T47D (cell line): ENCODE results near the gene COPS8.

ENCODE experiments used
- DNase-seq, 2 experiments: peaks; one replicate each; pipeline versions ENCODE4 v3.0.0 to v3.0.0-alpha.2; 2011 to 2012; ENCODE audit warnings: low read depth in 1 of 2, low spot score in 1 of 2
- JUND ChIP-seq: IDR thresholded peaks from 2 replicates; pipeline ENCODE4 v1.6.1; 2012; ENCODE audit warnings: low read depth
- in situ Hi-C: cut with HindIII; loops from 2 replicates; pipeline ENCODE4 v1.10.0; 2016; ENCODE audit warnings: low sequenced_read_pairs, low pct_unique_long_range_greater_than_20kb

COPS8 gene

DNA sequence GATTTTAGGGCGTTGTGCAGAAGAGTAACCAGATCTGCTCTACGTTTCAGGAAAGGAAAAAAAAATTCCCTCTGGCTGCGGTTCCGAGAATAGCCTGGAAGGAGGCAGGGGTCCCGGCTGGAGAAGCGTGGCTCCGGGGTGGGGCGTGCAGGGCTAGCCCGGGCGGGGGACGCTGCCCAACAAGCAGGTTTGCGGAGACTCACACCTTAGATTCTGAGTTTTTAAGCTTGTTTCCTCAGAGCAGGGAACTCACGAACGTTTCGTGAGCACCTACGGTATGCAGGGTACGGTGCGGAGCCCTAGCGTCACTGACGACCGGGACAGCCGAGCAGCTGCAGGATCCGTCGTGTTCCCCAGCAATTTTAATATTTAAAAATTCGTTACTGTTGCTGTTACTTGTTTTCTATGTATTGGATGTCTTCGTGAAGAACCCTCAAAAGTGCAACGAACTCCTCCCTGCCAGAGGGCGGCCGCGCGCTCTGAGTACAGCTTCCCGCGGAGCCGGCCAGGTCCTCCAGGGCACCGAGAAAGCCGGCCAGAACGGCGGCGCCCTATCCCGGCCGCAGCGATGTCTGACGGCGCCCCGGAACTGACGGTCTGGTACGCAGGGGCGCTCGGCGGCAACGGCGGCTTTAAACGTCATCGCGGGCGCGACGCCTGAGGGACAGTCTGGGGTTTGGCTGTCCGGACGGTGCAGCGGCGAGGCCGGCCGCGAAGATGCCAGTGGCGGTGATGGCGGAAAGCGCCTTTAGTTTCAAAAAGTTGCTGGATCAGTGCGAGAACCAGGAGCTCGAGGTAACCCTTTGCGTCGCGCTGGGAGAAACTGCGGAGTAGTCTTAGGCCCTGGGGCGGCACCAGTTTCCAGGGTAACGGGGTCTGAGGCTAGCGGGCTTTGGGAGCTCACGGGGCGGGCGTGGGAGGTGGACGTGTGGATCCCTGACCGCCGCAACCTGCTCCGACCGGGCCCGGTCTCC lies at the start of gene COPS8:
TSS of gene COPS8 (plus strand) at position 642 of the 974 bp plus-strand sequence. CDS start at position 718, 76 bp downstream.
- TF ChIP-seq JUND = no peak
- peak; percentile 74 to 92 for DNase-seq
- in situ Hi-C loops = no loop called here

DNA sequence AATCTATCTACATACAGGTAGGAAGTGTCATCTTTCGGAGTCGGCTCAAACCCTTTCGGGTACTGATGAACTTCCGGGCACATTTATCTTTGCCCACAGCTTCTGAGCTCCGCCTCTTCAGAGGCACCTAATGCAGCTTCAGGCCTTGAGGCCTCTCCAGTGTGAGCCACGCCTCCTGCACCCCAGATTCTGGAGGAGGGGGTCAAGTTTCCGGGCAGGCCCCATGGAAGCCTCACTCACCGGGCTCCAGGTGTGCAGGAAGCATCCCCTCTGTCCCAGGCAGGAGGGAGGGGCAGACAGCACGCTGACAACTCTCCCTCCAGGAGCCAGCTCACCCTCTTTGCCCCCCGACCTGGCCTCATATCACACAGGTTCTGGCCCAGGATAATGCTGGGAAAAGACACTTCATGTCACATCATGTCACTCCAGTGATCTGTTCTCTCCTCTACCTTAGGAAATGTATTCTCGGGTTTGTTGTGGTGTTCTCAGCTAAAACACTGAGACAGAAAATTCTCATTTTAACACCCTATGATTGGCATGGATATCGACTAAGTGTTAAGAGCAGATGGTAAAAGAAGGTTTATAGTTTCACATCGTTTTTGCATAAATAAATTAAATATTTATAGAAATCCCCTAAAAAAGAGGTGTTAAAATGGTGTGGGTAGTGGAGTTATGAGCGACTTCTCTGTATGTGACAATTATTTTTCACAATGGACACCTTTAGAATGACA lies 46.2 kb upstream of the COPS8 start:
- no peak for TF ChIP-seq JUND
- no peak for DNase-seq
- in situ Hi-C loops = no loop called here

DNA sequence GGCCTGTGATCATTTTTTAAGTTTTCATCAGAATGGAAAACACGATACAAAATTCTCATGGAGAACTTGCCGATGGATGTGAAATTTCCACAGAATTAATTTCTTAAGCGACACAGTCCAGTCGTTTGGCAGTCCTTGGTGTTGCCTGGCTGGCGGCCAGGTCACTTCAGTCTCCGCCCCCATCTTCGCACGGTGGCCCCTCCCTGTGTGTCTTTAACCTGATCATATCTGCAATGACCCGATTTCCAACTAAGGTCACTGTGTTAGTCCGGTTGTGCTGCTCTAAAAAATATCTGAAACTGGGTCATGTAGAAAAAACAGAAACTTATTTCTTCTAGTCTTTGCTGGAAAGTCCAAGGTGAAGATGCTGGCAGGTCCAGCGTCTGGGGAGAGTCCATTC lies 44.5 kb upstream of the COPS8 start:
- no peak for DNase-seq
- in situ Hi-C loops = no loop called here
- no peak for TF ChIP-seq JUND

DNA sequence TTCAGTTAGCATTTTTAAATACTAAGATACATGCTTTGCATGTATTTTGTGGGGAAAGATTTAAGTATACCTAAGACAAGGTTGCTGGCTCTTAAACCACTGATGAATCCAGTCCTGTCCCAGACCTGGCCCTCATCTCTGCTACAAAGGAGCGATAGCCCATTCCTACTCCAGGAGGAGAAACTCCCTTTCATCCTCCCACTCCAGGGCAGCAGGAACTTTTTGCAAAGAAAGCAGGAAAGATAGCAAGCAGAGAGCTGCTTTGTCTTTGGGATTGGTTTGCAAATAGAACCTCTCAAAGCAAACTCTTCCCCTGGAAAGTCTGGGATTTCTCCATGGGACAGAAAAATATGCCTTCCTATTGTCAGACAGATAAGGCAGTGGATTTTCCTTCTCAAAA lies 43.6 kb upstream of the COPS8 start:
- TF ChIP-seq JUND = no peak
- in situ Hi-C loops = no loop called here
- DNase-seq = no peak

DNA sequence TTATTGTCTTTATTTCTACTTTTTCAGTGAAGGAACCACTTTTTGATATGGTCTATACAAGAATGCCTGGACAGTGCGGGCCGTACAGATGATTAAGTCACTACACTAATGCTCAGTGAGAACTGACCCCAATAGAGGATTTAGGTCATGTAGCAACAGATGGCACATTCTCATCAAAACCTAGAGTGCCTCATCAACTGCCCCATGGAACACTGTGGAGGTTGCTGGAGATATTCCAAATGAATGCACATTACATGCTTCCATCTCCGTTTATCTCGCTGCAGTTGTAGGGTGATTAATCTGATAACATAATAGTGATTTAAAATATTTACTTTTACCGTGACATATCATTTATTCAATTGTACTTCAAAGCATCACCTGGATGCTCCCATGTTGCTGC lies 41.8 kb upstream of the COPS8 start:
- DNase-seq = no peak
- in situ Hi-C loops = no loop called here
- no peak for TF ChIP-seq JUND

DNA sequence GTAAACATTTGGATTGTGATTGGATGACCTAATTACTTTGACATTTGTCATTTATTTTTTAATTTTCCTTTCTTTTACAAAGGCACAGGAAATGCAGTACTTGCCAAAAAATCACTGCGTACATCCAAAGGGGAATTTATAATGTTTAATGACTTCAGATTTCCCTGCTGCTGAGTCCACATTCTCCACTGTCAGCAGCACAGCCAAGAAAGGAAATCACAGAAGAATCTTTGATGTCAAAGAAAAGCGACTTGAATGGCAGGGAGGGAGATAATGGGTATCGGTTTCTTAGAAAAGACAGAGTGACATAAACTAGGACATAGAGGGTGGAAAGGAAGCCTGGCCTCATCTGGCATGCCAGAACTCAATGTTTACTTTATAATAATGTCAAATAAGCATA lies 41.4 kb upstream of the COPS8 start:
- TF ChIP-seq JUND = no peak
- DNase-seq = no peak
- in situ Hi-C loops = no loop called here

DNA sequence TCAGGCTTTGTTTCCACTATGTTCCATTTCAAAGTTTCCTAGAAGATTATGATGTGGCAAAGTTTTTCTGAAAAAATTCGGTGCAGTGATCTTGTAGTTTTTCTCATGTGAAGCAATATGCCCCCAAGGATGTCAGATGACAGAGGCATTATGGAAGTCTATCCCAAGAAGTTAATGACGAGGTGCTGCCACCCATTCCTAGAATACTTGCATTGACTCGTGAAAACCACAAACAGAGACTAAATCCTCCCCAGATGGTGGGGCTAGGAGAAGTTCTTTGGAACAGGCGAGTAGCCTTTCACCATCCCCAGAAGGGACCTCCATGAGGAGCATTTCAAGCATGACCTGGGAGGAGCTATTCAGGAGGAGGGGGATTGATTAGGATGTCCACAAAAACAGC lies 40.2 kb upstream of the COPS8 start:
- in situ Hi-C loops = no loop called here
- no peak for DNase-seq
- no peak for TF ChIP-seq JUND

DNA sequence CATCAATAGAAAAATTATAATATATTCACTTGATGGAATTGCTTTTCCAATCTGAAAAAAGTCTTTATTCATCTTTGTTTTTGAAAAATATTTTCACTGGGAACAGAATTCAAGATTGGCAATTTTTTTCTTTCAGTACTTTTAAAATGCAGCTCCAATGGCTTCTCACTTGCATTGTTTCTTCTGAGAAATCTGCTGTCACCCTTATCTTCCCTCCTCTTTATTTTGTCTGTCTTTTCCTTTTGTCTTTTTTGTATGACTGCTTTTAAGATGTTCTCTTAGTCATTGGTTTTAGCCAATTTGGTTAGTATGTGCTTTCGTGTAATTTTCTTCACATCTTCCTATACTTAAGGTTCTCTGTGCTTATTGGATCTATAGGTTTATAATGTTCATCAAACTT lies 37.1 kb upstream of the COPS8 start:
- no peak for TF ChIP-seq JUND
- no peak for DNase-seq
- in situ Hi-C loops = no loop called here

DNA sequence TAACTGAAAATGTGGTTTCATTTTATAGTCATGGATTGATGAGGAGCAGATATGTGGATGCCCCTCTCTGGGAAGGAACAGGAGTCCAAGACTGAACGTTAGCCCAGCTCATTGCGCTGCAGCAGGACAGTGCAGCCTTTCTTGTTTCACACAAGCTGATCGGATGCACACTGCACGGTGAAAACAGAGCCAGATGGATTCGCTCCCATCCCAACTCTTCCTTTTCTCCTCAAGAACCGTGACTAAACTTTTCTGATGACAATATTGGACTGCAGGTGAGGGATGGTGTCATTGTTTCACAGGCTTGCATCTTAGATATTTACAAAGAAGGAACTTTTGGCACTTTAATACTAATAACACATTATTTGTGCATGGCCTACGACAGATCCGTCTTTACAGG lies 33.8 kb upstream of the COPS8 start:
- in situ Hi-C loops = no loop called here
- DNase-seq = no peak
- TF ChIP-seq JUND = no peak

DNA sequence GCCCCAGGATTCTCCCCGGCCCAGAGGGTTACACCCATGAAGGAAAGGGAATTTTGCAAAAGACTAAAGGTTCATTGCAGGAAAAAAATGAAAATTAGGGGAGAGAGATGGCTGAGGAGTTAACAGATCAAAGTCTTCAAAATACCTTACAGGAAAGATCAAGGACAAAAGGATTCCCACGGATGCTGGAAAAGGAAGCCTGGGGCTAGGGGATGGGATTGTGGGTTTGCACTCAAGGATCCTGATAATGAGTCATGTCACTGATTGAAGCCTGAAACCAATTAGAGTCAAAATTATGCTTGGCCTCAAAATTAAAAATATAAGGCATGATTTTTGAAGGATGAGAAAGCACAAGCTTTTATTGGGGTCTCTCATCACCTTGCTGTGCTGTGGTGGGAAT lies 32.6 kb upstream of the COPS8 start:
- no peak for DNase-seq
- in situ Hi-C loops = no loop called here
- no peak for TF ChIP-seq JUND

DNA sequence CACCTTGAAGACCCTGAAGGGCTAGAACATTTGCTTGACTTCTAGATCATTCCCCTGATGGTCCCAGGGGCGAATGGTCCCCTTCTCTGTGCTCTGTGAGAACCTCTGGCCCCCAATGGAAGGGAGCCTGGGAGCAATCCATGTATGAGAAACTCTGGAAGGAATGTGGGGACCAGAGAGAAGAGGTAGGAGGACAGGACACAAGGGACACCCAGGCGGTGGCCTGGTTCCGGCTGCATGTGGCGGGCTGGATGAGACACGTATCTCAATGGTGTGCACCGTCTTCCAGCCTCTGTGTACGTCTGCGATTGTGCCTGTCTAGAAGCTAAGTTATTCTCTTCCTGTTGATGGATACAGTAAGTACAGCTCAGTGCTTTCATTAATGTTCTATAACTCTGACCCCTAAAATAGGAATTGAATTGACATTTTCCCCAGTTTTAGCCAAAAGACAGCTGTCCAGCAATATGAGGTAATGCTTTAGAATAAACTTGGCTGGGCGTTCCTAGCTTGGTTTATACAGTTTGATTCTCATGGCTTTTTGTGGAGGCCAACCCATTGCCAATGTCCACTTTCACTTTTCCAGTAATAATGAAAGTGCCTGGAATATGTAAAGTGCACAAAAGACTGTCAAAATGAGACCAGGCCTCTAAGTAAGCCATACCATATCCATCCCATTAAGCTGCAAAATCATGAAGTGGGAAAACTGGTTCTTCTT lies 30.1 kb upstream of the COPS8 start:
- no peak for DNase-seq
- no peak for TF ChIP-seq JUND
- in situ Hi-C loops = no loop called here

DNA sequence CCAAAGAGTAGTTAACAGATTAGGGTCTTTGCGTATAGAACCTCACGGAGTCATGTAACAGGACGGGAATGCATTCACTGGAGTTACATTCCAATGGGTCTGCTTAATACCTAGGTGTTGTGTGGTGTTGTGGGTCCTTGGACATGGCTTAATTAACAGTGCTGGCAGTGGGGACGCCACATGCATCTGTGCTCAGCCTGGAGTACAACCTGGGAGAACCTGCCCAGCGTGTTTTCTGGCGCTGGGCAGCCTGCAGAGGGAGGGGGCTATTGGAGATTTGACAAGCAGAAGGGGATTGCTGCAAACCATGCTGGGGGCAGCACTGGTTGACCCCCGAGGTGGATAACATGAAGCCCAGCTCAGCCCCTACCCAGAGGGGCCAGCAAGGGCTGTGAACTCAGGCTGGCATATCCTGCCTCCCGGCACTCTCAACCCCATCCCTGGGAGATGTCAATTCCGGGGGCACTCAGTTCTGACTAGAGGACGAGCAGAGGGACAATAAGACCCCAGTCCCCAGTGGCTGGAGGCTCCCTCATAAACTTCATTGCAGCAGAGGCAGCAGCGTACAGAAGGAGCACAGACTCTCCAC lies 29.3 kb upstream of the COPS8 start:
- peak; percentile 2 to 49 for DNase-seq
- TF ChIP-seq JUND = no peak
- in situ Hi-C loops = no loop called here
